Inflammatory macrophage (primary cell): Measurements from ENCODE around the gene CTBP1.

ENCODE experiments used
- DNase-seq, 2 donors: peaks; one replicate each; pipeline ENCODE4 v3.0.0-alpha.2; 2020 to 2022

Gene CTBP1

DNA sequence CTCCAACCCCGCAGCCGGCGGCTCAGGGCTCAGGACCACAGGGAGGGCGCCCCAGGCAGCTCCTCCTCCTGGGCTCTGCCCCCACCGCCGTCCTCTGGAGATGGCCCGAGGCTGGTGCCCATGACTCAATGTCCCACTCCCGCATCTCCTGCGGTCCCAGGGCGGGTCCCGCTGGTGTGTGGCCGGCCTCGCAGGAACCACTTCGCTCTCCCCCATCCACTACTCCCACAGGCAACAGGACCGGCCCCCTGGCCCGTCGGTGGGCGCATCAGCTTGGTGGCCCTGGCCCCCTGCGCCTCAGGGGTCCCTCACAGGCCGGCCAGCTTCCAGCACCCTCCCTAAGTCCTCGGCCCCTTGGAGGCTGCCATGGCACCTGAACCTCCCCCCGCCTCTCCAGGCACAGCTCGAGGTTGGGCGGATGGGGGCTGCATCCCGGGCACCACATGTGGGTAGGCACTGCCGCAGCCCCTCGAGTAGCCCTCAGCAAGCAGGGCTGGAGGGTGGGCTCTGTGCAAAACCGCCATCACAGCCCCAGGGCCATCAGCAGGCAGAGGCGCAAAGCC is 53.7 kb downstream of the CTBP1 start:
- no peak for DNase-seq

DNA sequence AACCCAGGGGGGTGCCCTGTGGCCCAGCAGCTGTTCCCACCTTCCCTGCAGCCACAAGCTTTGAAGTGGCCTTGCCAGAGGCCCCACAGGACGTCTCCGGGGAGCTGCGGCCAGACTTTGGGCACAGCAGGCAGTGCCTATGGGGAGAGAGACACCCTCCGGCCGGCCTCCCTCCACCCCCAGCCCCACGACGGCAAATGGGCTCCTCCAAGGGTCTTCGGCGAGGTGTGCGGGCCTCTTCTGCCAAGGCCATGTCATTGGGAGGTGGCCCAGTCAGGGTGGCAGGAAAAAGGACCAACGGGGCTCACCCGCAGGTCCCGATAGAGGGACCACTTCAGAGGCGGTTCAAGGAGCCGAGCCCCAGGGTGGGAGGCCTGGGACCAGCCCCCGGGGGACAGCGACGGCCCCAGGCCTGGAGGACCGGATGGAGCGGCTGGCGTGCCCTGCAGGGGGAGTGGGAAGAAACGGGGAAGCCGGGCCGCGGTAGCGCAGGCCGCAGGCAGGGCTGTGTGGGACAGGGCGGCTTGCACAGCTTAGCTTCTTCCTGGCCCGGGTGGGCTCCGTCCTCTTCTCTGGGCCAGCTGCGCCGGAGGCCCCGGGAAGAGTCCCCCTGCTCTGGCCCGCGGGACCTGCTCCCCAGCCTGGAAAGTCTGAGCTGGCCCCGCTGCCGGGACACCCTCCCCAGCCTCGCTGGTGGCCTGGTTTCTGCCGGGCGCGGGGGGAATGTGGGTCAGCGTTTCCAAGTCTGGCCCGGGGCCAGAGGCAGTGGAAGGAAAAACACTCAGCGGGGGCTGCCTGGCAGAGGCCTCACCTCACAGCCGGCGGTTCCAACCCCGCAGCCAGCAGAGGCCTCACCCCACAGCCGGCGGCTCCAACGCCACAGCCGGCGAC is 54.7 kb downstream of the CTBP1 start:
- no peak for DNase-seq

DNA sequence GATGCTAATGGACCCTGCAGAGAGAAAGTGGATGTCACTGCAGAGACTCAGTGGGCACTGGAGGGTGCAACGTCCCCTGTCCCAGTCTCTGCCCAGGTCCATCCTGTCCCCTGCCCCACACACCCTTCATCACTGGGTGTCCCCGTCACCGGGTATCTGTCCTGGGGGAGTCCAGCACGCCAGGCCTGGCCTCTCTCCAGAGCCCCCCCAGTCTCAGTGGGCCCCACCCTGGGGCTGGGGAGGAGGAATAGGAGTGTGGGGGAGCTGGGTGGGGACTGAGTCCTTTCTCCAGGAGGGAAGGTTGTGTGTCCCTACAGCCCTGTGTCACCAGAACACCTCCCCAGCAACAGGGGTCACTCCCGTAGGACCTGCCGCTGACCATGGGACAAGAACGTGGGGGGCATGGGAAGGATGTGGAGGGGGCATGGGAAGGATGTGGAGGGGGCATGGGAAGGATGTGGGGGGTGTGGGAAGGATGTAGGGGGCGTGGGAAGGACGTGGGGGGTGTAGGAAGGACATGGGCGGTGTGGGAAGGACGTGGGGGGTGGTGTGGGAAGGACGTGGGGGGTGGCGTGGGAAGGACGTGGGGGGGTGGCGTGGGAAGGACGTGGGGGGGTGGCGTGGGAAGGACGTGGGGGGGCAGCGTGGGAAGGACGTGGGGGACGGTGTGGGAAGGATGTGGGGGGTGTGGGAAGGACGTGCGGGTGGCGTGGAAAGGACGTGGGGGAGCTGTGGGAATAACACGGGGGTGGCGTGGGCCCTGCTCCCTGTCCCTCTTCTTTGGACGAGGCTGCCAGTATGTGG is 55.5 kb downstream of the CTBP1 start:
- DNase-seq = no peak

DNA sequence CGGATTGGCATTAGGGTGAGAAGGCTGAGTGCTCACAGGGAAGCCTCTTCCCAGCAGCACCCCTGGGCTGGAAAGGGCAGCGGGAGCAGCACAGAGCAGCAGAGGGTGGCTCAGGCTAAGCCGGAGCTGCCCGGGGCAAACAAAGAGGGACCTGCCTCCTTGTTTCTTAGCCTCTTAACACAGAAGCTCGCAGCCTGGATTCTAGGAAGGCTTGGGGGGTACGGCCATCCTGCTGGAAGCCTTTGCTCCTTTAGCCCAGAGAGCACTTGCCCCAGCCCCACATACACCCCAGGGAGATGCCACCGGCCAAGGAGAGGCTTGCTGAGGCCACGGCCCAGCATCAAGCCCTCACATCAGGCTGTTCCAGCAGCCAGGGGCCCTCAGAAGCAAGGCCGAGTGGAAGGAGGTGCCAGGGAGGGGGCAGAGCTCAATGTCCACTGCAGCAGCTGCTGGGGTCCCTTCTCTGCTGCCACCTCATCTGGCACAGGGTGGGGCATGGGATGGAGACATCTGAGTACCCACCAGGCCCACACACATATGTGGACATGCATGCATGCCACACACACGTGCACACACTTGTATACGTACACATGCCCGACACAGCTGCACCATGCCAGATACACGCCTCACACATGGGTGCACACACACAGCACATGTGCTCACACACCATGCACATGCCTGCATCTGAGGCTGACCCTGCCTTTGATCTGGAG is 56.3 kb downstream of the CTBP1 start:
- DNase-seq = no peak

DNA sequence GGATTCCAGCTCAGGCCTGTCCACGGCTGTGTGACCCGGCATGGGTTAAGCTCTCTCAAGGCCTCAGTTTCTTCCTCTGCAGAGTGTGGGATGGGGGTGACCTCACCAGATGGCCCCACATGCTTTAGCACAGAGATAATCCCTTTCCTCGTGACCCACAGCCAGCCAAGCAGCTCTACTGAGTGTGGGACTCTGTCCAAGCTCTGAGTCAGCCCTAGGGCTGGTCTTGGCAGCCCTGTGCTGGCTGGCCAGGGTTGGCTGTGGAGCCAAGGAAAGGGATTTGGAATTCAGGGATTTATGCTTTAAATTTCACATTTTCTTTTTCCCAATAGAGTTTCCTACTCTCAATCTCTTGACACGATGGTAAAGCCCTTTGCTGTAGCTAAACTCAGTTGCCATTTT is 56.8 kb downstream of the CTBP1 start:
- peak in 1 of 2 donors; percentile 34 for DNase-seq

DNA sequence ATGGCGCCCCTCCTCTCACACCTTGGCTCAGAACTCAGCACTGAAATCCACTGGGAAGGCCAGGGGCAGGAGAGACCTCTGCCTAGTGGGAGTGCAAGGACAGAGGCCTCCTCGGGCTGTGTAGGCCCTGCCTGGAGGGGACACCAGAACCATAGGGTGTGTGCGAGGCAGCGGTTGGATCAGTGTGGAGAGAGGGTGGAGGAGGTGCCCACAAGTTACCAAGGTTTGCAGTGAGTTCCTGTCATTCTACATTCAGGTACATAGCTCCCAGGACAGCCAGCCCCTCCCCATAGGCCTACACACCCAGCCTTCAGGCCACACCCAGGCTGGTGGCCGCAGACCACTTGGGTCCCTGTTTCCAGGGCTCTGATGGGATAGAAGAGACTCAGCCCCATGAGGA is 57.3 kb downstream of the CTBP1 start:
- DNase-seq = no peak

DNA sequence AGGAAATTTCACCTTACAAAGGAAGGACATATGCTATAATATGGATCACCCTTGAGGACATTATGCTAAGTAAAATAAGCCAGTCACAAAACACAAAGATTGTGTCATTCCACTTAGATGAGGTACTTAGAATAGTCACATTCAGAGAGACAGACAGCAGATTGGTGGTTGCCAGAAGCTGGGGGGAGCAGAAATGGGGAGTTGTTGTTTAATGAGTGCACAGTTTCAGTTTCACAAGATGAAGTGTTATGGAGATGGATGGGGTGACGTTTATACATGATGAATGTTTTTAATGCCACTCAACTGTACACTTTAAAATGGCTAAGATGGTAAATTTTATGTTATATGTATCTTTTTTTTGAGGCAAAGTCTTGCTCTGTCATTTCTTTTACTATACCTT is 61.7 kb downstream of the CTBP1 start:
- DNase-seq = no peak

DNA sequence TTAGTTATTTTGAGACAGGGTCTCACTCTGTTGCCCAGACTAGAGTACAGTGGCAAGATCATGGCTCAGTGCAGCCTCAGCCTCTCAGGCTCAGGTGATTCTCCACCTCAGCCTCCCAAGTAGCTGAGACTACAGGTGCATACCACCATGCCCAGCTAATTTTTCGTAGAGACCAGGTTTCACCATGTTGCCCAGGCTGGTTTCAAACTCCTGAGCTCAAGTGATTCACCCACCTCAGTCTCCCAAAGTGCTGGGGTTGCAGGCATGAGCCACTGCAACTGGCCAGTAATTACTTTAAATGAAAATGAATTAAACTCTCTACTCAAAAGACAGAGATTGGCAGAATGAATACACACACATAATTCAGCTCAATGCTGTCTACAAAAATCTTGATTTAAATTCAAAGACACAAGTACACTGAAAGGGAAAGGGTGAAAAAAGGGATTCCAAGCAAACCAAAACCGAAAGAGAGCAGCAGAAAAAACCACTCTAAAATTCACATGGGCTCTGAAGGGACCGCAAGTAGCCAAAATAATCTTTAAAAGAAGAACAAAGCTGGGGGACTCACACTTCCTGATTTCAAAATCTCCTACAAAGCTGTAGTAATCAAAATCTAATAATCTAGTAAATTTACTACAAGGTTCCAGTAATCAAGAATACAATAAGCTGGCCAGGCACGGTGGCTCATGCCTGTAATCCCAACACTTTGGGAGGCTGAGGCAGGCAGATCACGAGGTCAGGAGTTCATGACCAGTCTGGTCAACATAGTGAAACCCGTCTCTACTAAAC is 64.8 kb downstream of the CTBP1 start:
- peak; percentile 66 to 76 for DNase-seq

DNA sequence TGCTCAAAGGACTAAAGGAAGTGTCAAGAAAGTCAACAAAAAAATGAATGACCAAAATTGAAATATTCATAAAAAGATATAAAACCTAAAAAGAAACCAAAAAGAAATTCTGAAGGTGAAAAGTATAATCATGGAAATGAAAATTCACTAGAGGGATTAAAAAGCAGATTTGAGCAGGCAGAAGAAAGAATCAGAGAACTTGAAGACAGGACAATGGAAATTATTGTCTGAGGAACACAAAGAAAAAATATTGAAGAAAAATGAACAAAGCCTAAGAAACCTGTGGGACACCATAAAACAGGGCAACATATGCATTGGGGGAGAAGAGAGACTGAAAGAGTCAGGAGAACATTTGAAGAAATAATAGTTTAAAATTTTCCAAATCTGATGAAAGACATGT is 66.6 kb downstream of the CTBP1 start:
- DNase-seq = no peak

DNA sequence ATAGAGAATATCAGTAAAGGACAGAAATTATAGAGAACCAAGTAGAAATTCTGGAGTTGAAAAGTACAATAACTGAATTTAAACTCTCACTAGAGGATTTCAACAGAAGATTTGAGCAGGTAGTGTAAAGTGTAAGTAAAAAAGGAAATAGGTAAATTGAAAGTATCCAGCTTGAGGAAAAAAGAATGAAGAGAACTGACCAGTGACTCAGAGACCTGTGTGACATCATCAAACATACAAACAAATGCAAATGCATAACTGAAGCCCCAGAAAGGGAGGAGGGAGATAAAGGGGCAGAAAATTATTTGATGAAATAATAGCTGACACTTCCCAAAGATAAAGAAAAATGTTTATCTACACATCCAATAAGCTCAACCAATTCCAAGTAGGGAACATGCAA is 68.3 kb downstream of the CTBP1 start:
- DNase-seq = no peak

DNA sequence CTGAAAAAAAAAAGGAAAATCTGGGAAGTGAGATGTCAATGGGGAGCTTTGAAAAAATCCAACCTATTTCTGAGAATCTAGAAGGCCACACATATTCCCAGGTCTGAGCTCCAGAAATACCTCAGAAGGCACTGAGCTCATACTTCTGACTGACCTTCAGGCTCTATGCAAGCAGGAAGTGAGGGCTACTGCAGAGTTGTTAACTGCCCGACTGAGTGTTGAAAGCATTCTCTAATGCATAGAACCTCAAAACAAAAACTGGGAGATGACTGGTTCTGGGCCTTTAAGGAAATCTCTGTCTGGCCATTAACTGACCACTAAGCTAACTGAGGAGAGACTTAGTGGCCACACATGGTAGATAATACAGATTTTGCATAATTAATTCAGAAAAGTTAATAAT is 69.0 kb downstream of the CTBP1 start:
- no peak for DNase-seq

DNA sequence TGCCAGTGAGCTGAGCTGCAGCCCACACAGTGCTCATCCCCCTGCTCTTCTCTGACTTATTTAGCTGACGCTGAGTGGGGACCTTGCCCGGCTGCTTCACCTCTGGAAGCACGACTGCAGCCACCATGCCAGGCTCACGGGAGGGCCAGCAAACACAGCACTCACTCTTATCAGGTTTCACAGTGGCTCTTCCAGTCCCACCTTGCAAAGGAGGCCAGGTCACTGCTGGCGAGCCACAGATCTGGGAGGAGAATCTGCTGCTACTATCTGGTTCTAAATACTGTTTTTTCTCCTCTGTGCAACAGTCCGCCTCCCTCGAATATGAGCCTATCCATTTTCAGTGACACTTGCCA is 69.9 kb downstream of the CTBP1 start:
- no peak for DNase-seq

DNA sequence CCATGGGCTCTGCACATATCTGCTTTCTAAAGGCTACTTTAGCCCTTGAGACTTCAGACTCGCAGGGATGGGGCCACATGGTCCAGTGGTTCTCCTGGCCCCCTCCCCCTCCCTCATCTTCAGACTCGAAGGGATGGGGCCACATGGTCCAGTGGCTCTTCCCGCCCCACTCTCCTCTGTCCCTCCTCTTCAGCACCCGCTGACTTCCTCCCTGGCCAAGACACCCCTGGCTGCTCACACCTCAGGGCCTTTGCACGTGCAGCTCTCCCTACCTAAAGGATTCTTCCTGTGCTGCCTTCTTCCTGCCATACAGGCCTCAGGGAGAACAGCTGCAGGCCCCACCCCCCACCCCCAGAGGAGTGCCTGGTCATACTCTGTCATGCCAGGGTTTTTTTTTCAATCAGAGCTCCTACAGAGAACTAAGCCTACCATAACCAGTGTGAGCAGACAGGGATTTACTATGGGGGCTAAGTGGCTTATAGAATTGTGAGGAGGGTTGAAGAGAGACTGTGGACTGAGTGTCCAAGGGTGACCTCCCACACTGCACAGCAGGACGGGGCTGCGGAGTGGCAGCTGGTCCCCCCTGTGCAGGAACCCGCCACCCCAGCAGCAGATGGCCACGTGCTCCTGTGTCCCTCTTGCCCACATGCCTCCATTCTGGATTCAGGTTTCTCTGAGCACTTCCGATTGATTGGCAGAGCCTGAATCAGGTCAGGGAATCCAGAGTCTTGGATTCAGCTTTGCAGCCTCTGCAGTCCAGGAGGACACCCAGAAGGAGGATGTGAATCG is 70.4 kb downstream of the CTBP1 start:
- DNase-seq = no peak

DNA sequence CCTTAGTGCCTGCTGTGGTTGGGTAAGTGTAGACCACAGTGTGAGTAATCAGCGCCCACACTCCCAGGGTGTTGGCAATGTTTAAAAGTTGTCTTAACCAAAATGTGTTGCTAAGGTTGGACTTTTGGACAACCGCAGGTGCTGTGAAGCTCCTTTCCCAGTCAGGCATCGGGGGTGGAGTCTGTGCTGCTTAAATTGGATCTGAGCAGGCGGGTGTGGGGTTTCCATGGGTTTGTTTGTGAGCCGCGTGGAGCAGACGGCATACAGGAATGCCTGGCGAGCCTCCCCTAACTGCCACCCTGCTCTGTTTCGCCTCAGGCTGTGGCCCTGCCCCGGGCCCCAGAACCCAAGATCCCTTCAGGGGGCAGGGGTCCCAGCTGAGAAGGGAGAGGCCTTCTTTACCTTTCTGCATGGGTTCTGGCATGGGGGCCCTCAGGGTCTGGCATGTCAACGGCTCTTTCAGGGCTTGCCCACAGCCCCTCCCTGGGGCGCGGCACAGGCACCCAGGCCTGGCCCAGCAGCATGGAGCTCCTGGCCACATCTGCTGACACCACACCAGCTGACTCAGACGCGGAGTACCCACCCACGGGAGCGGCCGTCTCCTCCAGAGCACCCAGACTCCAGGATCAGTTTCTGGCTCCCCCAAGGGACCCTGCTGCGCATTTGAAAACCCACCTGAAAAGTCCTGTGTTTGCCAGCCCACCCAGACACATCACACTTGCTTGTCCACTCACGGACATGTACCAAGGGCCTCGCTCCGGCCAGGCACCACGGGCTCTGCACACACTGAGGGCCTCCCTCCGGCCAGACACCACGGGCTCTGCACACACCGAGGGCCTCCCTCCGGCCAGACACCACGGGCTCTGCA is 71.4 kb downstream of the CTBP1 start:
- peak; percentile 35 to 40 for DNase-seq

DNA sequence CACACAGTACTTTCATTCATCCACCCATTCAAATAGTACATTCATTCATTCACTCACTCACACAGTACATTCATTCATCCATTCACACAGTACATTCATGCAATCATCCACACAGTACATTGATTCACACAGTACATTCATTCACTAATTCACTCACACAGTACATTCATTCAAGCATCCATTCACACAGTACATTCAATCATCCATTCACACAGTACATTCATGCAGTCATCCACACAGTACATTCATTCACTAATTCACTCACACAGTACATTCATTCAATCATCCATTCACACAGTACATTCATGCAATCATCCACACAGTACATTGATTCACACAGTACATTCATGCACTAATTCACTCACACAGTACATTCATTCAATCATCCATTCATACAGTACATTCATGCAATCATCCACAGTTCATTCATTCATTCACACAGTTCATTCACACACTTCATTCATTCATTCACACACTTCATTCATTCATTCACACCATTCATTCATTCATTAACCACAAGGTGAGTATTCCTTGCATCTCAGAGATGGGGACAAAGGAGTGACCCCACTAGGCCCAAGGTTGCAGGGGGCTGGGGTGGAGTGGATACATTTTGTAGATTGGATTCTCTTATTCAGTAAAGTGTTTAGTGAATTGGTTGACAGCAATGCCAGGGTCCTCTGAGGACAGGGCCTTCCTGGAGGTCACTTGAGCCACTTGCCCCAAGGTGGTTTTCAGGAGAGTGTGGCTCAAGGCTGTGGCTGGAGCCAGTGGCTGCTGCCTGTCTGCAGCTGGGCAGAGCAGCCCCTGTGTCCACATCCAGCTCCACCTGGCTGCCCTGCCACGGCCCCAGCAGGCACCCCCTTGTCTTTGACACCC is 72.3 kb downstream of the CTBP1 start:
- no peak for DNase-seq

DNA sequence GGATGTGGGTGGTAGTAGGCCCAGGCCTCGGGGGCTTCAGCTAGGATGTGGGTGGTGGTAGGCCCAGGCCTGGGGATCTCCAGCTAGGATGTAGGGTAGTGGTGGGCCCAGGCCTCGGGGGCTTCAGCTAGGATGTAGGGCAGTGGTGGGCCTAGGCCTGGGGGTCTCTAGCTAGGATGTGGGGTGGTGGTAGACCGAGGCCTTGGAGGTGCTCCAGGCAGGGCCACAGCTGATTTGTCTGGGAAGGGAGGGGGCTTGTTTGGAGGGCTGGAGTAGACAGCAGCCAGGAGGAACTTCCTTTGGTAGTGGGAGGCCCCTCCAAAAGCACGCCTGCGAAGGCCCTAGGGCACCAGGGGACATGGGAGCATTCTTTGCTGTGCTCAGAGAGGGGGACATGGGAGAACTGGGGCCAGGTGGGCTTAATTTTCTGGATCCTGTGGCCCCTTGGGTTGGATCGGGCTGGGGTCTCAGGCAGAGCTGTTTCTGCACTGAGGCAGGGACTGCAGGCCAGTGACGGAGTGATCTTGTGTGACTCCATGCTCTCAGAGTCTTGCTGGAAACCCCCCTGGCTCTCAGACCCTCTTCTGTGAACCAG is 73.2 kb downstream of the CTBP1 start:
- no peak for DNase-seq

DNA sequence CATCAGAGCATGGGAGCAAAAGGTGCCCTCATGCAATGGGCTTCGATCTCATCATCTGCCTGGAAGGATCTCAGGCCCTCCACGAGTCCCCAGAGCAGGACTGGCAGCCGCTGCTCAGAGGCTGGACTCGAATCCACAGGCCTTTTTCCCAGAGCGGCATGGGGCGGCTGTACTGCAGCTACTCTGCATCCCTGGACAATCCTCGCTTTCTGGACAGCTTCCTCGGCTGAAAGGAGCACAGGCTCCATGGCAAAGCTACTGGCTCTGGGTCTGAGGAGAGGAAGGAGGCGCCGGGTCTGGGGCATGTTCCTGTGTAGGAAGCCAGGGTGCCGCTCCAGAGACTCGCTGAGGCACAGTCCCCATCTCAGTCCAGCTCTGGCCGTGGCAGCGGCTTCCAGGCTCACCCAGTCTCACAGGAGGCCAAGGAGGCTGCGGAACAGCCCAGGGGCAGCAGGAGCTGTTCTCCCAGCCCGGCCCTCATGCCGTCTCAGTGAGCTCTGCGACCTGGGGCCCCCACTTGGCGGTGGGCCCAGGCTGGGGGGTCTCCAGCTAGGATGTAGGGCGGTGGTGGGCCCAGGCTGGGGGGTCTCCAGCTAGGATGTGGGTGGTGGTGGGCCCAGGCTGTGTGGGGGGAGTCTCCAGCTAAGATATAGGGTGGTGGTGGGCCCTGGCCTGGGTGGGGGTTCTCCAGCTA is 73.8 kb downstream of the CTBP1 start:
- DNase-seq = no peak
